Stomach (tissue), 4 donors: ENCODE data around the gene RANBP17.

Experiments
- POLR2A ChIP-seq, 4 donors: fragments of 450-650 bp; IDR thresholded peaks; one replicate each; pipeline ENCODE4 v1.6.1; 2016; ENCODE audit warnings: antibody characterized with exemption in 4 of 4, control low read depth in 2 of 4, mild to moderate bottlenecking in 1 of 4, moderate library complexity in 1 of 4
- POLR2AphosphoS5 ChIP-seq, 3 donors: sonication (generic); formaldehyde crosslinking; IDR thresholded peaks; one replicate each; pipeline ENCODE4 v1.6.1; 2016; ENCODE audit warnings: antibody characterized with exemption in 3 of 3
- TF ChIP-seq, protein P1 (sequence below), 7 experiments: fragments of 450-650 bp in 4 of 7; fragments of 200-600 bp in 3 of 7; sonication (generic) in 3 of 7; IDR thresholded peaks; one replicate each; pipeline ENCODE4 v1.5.1; 2016 to 2019; ENCODE audit warnings: antibody characterized with exemption in 7 of 7, control low read depth in 2 of 7, mild to moderate bottlenecking in 1 of 7

- TF ChIP-seq, protein P1, sequence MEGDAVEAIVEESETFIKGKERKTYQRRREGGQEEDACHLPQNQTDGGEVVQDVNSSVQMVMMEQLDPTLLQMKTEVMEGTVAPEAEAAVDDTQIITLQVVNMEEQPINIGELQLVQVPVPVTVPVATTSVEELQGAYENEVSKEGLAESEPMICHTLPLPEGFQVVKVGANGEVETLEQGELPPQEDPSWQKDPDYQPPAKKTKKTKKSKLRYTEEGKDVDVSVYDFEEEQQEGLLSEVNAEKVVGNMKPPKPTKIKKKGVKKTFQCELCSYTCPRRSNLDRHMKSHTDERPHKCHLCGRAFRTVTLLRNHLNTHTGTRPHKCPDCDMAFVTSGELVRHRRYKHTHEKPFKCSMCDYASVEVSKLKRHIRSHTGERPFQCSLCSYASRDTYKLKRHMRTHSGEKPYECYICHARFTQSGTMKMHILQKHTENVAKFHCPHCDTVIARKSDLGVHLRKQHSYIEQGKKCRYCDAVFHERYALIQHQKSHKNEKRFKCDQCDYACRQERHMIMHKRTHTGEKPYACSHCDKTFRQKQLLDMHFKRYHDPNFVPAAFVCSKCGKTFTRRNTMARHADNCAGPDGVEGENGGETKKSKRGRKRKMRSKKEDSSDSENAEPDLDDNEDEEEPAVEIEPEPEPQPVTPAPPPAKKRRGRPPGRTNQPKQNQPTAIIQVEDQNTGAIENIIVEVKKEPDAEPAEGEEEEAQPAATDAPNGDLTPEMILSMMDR (IDR thresholded peaks at IDR 0.05) = no peak
- TF ChIP-seq POLR2AphosphoS5 (IDR thresholded peaks at IDR 0.05) (no peak), POLR2A (IDR thresholded peaks at IDR 0.05) (no peak)
Measured at GRCh38 chr5:171340491-171340890, 478.7 kb downstream of the RANBP17 start.
